Panc1 (cell line): ENCODE data around the gene KRTAP19-5. TPM values are rescaled to one million over a fixed set of nuclear protein-coding genes. Genes with fewer than 3 reads are reported as not detected.

Experiments used
- ATAC-seq: fragments of 200-7000 bp; cut with Tn5 transposase; 2 replicates; pipeline ENCODE4 v1.9.1; 2020; ENCODE audit warnings: mild to moderate bottlenecking, moderate library complexity
- Bru-seq: library from RNA; stranded (reverse); fragments of 400-500 nt; gene quantifications from one replicate; lab custom pipeline; 2021; lab: Mats Ljungman, UMichigan
- BruChase-seq, 2 experiments: library from RNA; stranded (reverse); fragments of 400-500 nt; gene quantifications; one replicate each; lab custom pipeline; 2021; lab: Mats Ljungman, UMichigan
- BruUV-seq: library from RNA; stranded (reverse); fragments of 400-500 nt; replicated peaks from 2 replicates; lab custom pipeline; 2021; lab: Mats Ljungman, UMichigan
- CTCF ChIA-PET: fragments of 300-600 bp; sonication (Branson Sonifier 250); formaldehyde crosslinking; loops from one replicate; lab custom pipeline; 2022; ENCODE audit warnings: antibody characterized with exemption; lab: Charles Lee
- POLR2A ChIA-PET: fragments of 300-600 bp; sonication (Branson Sonifier 250); formaldehyde crosslinking; loops from one replicate; lab custom pipeline; 2022; ENCODE audit warnings: antibody characterized with exemption; lab: Charles Lee
- DNase-seq: peaks from one replicate; pipeline ENCODE4 v3.0.0-alpha.2; 2010; ENCODE audit warnings: low read depth, low spot score
- H3K27ac ChIP-seq: 2 replicates; pipeline ENCODE4 v1.5.1; 2011; ENCODE audit warnings: mild to moderate bottlenecking, low read length, inconsistent platforms
- H3K27me3 ChIP-seq: fragments of 200-500 bp; sonication (Bioruptor generic); 2 replicates; pipeline ENCODE4 v1.6.0; 2014; ENCODE audit warnings: low read length, inconsistent platforms; ENCODE audit not compliant: control insufficient read depth, insufficient read depth
- H3K36me3 ChIP-seq: fragments of 200-500 bp; sonication (Bioruptor generic); 2 replicates; pipeline ENCODE4 v1.5.1; 2014; ENCODE audit warnings: inconsistent platforms, mild to moderate bottlenecking, low read length, moderate library complexity; ENCODE audit not compliant: control insufficient read depth, insufficient read depth
- H3K4me1 ChIP-seq: 2 replicates; pipeline ENCODE4 v1.5.1; 2011; ENCODE audit warnings: inconsistent platforms, mild to moderate bottlenecking, low read length, moderate library complexity; ENCODE audit not compliant: control insufficient read depth, insufficient read depth
- H3K4me3 ChIP-seq, 2 experiments: 2 replicates each; pipeline ENCODE4 v1.5.1; 2011 to 2012; ENCODE audit warnings: low read depth in 2 of 2, low read length in 2 of 2, mild to moderate bottlenecking in 2 of 2, inconsistent platforms in 1 of 2, moderate library complexity in 1 of 2
- H3K9me3 ChIP-seq: fragments of 200-500 bp; sonication (Bioruptor generic); 2 replicates; pipeline ENCODE4 v1.5.1; 2014; ENCODE audit warnings: low read depth, mild to moderate bottlenecking, inconsistent platforms, low read length, moderate library complexity; ENCODE audit not compliant: control insufficient read depth, insufficient read depth
- POLR2AphosphoS5 ChIP-seq: IDR thresholded peaks from 2 replicates; pipeline ENCODE4 v1.6.1; 2012; ENCODE audit warnings: mild to moderate bottlenecking, low read depth, low read length, moderate library complexity
- REST ChIP-seq, 2 experiments: IDR thresholded peaks; 2 replicates each; pipeline ENCODE4 v1.6.1; 2011 to 2012; ENCODE audit warnings: low read depth in 2 of 2, control low read depth in 1 of 2, low read length in 1 of 2, mild to moderate bottlenecking in 1 of 2, moderate library complexity in 1 of 2; ENCODE audit not compliant: insufficient read depth in 1 of 2
- SIN3A ChIP-seq: IDR thresholded peaks from 2 replicates; pipeline ENCODE4 v1.6.1; 2012; ENCODE audit warnings: low read depth, mild to moderate bottlenecking, low read length, moderate library complexity, borderline replicate concordance; ENCODE audit not compliant: insufficient read depth
- TCF7L2 ChIP-seq: IDR thresholded peaks from 2 replicates; pipeline ENCODE4 v1.6.1; 2011; ENCODE audit warnings: mild to moderate bottlenecking, low read depth, low read length, inconsistent platforms
- in situ Hi-C: cut with HindIII; loops from 2 replicates; pipeline ENCODE4 v1.10.0; 2016; ENCODE audit warnings: low sequenced_read_pairs, low pct_unique_long_range_greater_than_20kb
- intact Hi-C: fragments of 100-400 bp; cut with micrococcal nuclease; formaldehyde crosslinking; loops from one replicate; pipeline ENCODE4 v1.10.0; 2022; ENCODE audit not compliant: unreplicated experiment
- long read RNA-seq: library from polyadenylated mRNA; unstranded; transcript quantifications from one replicate; pipeline ENCODE4 v2.0.0, GENCODE V29; 2021; ENCODE audit not compliant: unreplicated experiment
- polyA plus RNA-seq: library from polyadenylated mRNA; unstranded; fragments of >200 nt; gene quantifications from one replicate; pipeline ENCODE4 v1.2.1, GENCODE V29; 2012; ENCODE audit warnings: missing spikeins; ENCODE audit not compliant: insufficient read length
- total RNA-seq: library from RNA; stranded (reverse); gene quantifications from one replicate; pipeline ENCODE4 v1.2.1, GENCODE V29; 2021; ENCODE audit not compliant: unreplicated experiment
- TF ChIP-seq, protein P1 (sequence below): fragments of 450-650 bp; IDR thresholded peaks from 2 replicates; pipeline ENCODE4 v1.5.1; 2017; ENCODE audit warnings: mild to moderate bottlenecking

KRTAP19-5 gene
- total RNA-seq (not detected), Bru-seq, nascent RNA (not detected), BruChase-seq, experiment 1, labeled RNA remaining after a 2-hour chase (not detected), BruChase-seq, experiment 2, labeled RNA remaining after a 6-hour chase (not detected)
- polyA plus RNA-seq: not detected
- long read RNA-seq: 0 reads

- CTCF ChIA-PET: no interaction called here
- in situ Hi-C loops: no loop called here
Measured at GRCh38 chr21:30502041-30502440, at the start of gene KRTAP19-5. KRTAP19-5 (minus strand) TSS chr21:30502141; CDS start chr21:30502090, 51 bp downstream.

DNA sequence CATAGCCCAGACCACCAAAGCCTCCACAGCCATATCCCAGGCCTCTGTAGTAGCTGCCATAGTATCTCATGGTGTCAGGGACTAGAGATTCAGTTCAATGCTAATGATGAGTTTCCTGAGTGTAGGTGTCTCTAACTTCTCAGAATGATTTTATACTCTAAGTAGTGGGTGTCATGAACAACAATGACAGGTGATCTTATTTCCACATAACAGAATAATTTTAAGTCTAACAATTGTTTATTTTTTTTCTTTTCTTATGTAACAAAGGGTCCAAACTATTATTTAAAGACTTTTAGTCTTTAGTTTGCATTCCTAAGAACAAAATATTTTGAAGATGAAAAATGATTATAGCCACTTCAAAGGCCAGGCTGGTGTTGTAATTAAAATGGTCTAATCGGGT is 39.8 kb upstream of the KRTAP19-5 start, which contains the start of gene KRTAP19-6:
KRTAP19-6 (minus strand) TSS at position 101 of the 400 bp plus-strand sequence; CDS start at position 70, 31 bp downstream.
- in situ Hi-C loops: no loop called here
- ATAC-seq: no peak
- H3K4me1 ChIP-seq: no peaks in the 10 kb centered on the region
- H3K36me3 ChIP-seq: no peaks in the 10 kb centered on the region; the same call in 1 of the 2 replicates
- no peak within 1 kb of the TSS for H3K27ac ChIP-seq
- DNase-seq: no peak
- no peak within 1 kb of the TSS for H3K4me3 ChIP-seq
- intact Hi-C loops: no loop called here
- POLR2A ChIA-PET: no interaction called here
- no peaks in the 10 kb centered on the region for H3K27me3 ChIP-seq
- H3K9me3 ChIP-seq: no peaks in the 10 kb centered on the region
- no TSS peak for BruUV-seq
- CTCF ChIA-PET: no interaction called here
- no peak for TF ChIP-seq POLR2AphosphoS5
- no peak for TF ChIP-seq SIN3A
- TF ChIP-seq TCF7L2: no peak
- TF ChIP-seq, protein P1, sequence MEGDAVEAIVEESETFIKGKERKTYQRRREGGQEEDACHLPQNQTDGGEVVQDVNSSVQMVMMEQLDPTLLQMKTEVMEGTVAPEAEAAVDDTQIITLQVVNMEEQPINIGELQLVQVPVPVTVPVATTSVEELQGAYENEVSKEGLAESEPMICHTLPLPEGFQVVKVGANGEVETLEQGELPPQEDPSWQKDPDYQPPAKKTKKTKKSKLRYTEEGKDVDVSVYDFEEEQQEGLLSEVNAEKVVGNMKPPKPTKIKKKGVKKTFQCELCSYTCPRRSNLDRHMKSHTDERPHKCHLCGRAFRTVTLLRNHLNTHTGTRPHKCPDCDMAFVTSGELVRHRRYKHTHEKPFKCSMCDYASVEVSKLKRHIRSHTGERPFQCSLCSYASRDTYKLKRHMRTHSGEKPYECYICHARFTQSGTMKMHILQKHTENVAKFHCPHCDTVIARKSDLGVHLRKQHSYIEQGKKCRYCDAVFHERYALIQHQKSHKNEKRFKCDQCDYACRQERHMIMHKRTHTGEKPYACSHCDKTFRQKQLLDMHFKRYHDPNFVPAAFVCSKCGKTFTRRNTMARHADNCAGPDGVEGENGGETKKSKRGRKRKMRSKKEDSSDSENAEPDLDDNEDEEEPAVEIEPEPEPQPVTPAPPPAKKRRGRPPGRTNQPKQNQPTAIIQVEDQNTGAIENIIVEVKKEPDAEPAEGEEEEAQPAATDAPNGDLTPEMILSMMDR: no peak
- TF ChIP-seq REST (IDR thresholded peaks at IDR 0.05; ENCODE audit: insufficient read depth in 1 of 2, low read depth in 2 of 2, low read length in 1 of 2): no peak

More at GRCh38 chr21:30502041-30502440, at the start of gene KRTAP19-5:
- DNase-seq (no peak), ATAC-seq (no peak)
- no TSS peak for BruUV-seq
- POLR2A ChIA-PET: no interaction called here
- H3K27me3 ChIP-seq: no peaks in the 10 kb centered on the region
- no peak within 1 kb of the TSS for H3K4me3 ChIP-seq
- H3K4me1 ChIP-seq: no peaks in the 10 kb centered on the region
- TF ChIP-seq, protein P1: no peak
- TF ChIP-seq REST (IDR thresholded peaks at IDR 0.05; ENCODE audit: insufficient read depth in 1 of 2, low read depth in 2 of 2, low read length in 1 of 2) (no peak), TCF7L2 (no peak), POLR2AphosphoS5 (no peak), SIN3A (no peak)
- no peaks in the 10 kb centered on the region for H3K36me3 ChIP-seq
- intact Hi-C loops: no loop called here
- H3K27ac ChIP-seq: no peak within 1 kb of the TSS
- H3K9me3 ChIP-seq: no peaks in the 10 kb centered on the region
